Stimulated activated CD4-positive, alpha-beta T cell treated with anti-CD3 and anti-CD28 coated beads, Interleukin-4, amount 100 ng/mL, for 24 hours (primary cell): ENCODE measurements around the gene LTO1.
"Not testable (repeated sequence)": the region's sequence is repeated elsewhere in the genome, so short reads cannot be mapped to it uniquely, and the experiment has no call there.

Source experiments
- DNase-seq: peaks from one replicate; pipeline ENCODE4 v3.0.0-alpha.2; 2020

LTO1 gene

DNA sequence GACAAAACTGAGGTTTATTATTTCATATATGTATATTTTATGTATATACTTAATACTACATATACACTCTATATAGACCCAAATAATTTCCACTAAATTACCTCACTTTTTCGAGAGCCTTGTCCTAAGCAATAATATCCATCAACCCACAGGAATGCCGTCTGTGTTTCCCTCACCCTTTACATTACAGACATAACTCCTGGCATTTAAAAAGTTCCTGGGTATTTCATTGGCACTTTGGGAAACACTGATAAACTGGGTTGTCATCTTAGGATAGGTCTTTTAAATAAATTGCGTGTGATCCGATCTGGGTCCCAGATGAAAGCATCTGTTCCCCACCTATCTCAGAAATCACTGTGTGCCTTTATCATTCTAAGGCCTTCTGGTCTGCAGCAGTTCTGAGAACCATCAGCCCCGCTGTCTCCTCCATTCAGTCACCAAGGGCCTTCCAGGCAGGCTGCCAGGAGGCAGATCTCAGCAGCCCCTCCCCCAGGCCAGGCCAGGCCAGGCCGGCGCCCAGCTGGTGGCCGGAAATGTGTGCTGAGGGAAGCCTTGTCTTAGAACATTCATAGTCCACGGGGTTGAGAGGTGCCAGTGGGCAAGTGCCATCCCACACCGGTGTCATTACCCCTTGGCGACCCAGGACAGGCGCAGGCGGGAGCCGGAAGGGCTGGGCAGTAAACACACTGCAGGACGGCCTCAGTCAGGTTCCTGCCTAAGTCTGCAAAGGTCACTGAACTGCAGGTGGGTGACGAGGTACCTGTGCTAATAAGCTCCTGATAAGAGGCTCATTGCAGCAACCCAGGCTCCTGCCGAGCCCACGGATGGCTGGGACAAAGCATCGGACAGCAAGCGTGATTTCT is 25.4 kb upstream of the LTO1 start:
- DNase-seq = no peak

DNA sequence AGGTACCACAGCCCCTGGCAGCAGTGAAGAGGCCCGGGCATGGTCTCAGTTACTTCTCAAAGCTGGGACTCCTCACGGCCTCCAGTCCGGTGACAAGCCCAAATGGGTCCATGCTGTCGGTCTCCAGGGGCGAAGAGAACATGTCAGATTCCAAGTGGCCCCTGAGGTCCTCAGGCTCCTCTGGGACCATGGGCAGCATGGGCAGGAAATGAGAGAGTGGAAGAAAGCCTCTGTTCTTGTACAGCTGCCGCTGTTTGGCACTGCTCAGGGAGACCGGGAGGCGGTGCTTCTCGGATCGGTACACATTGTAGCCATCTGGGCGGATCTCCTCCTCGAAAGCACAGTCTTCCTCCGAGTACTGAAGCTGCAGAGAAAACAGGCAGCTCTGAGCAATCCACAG is 24.1 kb upstream of the LTO1 start:
- no peak for DNase-seq

DNA sequence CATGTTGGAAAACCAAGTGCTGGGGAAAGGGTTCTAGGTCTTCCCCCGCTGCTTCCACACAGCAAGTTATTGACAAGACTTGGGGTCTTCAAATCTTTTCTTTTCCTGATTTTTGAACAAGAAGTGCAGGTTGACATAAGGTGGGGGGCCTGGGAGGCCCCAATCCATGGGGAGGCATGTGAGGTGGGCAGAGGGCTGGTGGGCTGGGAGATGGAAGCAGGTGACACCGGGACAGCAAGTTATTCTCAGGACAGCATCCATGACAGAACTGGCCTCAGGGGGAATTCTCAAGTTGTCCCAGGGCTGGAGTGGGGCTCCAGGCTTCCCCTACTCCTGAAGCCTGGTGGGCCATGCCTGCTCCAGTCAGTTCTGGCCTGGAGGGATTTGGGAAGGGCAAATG is 23.2 kb upstream of the LTO1 start:
- no peak for DNase-seq

DNA sequence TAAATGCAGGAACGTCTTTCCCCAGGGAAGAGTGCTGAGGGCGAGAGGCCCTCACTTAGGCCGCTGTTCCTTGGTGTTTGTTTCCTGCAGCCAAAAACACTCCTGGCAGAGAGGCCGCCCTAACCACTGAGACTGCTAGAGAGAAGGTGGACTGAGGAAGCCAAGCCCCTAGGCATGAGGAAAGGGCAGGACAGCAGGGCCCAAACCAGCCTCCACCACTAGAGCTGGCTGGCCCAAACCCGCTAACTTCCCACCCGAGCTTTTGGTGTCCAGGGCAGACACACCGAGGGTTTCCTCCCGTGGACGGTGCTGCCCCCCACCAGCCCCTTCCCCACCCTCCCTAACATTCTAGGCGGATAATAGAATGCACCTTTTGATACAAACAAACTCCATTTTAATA is 22.7 kb upstream of the LTO1 start:
- DNase-seq = no peak

DNA sequence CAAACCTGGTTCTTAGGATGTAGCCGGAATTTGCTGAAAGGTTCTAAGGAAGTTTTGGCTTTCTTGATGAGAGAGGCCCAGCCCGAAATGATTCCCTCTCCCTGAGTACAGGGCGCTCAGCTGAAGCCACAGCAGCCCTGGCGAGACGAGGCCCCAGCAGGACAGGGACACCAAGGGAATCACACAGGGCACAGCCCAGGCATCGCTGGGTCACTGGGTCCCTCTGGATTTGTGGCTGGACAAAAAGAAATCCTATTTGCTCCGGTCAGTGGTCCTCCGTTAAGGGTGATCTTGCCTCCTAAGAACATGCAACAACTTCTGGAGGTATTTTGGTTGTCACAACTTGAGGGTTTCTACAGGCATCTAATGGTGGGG is 22.3 kb upstream of the LTO1 start:
- DNase-seq = no peak

DNA sequence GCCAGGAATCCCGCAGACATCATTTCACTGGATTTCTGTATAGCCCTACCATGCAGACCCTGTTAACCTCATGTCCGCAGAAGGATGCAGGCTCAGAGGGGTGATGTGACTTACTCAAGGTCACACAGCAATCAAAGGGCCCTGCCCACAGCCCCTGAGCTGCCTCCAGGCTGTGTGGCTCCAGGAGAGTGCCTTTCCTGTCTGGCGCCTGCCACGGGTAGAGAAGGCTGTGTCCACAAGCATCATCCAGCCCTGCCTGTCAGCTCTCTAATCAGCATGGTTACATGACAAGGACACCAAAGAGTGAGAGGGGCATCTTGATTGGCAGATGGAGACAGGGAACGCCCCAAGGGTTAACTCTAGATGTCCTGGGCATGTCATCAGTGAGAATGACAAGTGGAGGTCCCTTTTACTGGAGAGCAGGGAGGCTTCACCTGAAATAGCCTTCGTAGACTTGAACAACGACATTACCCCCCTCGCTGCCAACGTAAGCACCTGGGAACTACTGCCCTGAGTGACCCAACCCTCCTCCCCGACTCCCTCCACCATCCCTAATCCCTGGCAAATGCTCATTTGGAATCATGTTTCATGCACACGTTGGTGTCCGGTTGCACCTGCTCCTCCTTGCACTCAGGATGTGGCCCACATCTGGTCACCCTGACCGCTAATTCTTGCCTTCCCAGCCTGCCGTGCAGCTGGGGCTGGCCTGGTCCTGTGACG is 21.8 kb upstream of the LTO1 start:
- no peak for DNase-seq

- not testable (repeated sequence) for DNase-seq
These were observed 20.8 kb upstream of the LTO1 start for GRCh38 chr11:69695995-69696394.

GRCh38 chr11:69695581-69695980 is 20.4 kb upstream of the LTO1 start:
- DNase-seq = no peak

GRCh38 chr11:69694781-69695180 is 19.6 kb upstream of the LTO1 start:
- no peak for DNase-seq

- DNase-seq = no peak
These were observed 17.3 kb upstream of the LTO1 start for GRCh38 chr11:69692422-69692821.

DNA sequence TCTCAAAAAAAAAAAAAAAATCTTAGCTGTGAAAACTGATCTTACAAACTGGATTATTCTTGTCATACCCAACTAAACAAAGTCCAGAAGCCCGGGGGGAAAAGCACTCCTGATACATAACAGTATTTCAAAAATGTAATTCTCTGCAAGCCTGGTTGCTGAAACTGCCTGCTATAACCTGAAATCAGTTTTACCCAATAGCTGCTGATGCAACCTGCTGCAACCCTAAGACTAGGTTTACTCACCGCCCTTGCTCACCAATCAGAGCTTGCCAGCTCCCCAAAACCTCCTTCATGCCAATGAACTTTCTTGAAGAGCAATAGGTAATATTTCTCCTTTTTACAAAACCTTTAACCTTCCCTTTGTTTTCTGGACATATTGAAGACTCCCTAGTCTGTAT is 16.3 kb upstream of the LTO1 start:
- no peak for DNase-seq

DNA sequence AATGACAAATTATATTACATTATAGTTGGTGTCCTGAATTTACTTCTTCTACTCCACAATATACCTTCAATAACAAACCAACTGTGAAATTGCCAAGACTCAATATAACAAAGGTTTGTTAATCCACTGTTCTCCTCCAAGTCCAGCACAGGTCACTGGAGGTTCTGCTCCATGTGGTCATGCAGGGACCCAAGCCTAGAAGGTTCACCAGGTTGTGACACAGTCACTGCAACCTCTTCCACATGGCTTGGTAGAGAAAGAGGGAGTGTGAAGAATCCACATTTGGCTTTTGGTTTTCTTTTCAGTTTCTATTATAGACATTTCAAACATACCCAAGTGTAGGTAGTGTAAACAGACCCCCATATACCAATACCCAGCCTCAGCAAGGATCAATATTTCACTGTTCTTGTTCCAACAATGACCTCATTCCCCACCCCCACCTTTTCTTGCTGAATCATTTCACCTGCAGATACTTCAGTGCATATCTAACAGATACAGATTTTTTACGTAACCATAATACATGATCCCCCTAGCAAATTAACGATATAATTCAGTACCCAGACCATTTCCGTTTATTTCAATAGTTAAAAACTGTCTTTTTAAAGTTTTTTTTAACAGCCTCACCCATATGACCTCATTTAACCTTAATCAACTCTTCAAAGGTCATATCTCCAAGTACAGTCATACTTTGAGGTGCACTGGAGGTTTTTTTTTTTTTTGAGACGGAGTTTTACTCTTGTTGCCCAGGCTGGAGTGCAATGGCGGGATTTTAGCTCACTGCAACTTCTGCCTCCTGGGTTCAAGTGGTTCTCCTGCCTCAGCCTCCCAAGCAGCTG is 14.5 kb upstream of the LTO1 start:
- no peak for DNase-seq

- DNase-seq = not testable (repeated sequence)
These were observed 13.0 kb upstream of the LTO1 start for GRCh38 chr11:69687969-69688771.

- DNase-seq = no peak
These were observed 11.7 kb upstream of the LTO1 start for GRCh38 chr11:69686856-69687255.

DNA sequence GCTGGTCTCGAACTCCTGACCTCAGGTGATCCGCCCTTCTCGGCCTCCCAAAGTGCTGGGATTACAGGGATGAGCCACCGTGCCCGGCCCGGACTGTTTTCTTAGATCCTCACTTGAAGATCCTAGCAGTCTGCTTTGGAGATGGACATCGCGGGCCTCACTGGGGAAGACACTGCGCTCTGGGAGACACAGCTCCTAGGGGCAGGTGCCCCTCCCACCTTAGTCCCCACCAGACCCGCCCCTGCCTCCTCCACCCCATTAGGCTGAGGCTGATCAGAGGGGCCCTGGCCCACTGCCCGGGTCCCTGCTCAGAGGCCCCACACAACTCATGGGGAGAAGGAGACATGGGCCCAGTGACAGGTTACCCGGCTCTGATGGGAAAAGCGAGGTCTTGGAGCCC is 11.3 kb upstream of the LTO1 start:
- DNase-seq = no peak

- no peak for DNase-seq
These were observed 10.2 kb upstream of the LTO1 start for GRCh38 chr11:69685348-69685747.

GRCh38 chr11:69684651-69685050 is 9.5 kb upstream of the LTO1 start:
- no peak for DNase-seq

DNA sequence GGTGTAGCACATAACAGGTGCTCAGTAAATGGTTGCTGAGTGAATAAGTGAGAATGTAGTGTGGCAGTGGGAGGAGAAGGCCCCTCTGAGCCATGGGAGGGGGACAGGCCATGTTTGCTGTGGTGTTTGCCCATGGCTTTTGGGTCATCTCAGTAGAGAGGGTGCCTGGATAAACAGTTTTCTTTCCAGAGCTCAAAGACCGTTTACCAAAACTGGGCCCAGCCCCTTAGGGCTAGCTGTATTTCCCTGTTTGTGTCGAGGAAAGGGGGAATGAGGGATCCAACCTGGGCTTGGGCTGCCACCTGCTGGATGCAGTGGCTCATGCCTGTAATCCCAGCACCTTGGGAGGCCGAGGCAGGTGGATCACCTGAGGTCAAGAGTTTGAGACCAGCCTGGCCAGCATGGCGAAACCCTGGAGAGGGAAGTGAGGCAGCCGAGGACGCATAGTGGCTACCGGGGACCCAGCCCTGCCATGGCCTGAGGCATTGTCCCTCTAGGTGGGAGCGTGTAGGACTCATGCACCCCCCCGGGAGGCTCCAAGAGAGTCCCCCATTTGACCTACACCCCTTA is 8.7 kb upstream of the LTO1 start:
- no peak for DNase-seq

GRCh38 chr11:69682681-69683326 is 7.7 kb upstream of the LTO1 start:
- no peak for DNase-seq

GRCh38 chr11:69682221-69682620 is 7.1 kb upstream of the LTO1 start:
- no peak for DNase-seq

DNA sequence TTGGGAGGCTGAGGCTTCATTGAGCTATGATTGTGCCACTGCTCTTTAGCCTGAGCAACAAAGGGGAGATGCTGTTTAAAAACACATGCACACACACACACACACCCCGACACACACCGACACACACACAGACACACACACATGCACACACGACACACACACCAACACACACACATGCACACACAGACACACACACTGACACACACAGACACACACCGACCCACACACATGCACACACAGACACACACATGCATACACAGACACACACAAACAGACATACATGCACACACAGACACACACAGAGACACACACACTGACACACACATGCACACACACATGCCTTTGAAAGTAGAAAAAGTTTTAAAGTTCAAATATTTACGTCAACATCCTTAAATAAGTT is 5.5 kb upstream of the LTO1 start:
- DNase-seq = no peak

GRCh38 chr11:69677749-69678148 is 2.6 kb upstream of the LTO1 start:
- no peak for DNase-seq
